ENCODE measurements around the gene SHISAL2A. TPM values are rescaled to one million over a fixed set of nuclear protein-coding genes. Genes with fewer than 3 reads are reported as not detected.
A peak's percentile ranks its signal among the peaks of the same experiment; 100 is the strongest.
"Not testable (repeated sequence)": the region's sequence is repeated elsewhere in the genome, so short reads cannot be mapped to it uniquely, and the experiment has no call there.

SHISAL2A gene
- total RNA-seq, 1 donor from 2014 or later, result not detected

- no peak for DNase-seq (ENCODE audit: low read depth, low spot score)
Measured at GRCh38 chr1:52683367-52683940, 50.5 kb downstream of the SHISAL2A start.

GRCh38 chr1:52684545-52684944 lies 51.6 kb downstream of the SHISAL2A start:
- DNase-seq (ENCODE audit: low read depth, low spot score), result no peak

GRCh38 chr1:52686261-52686751 lies 53.3 kb downstream of the SHISAL2A start:
- DNase-seq (ENCODE audit: low read depth, low spot score), result not testable (repeated sequence)

- DNase-seq (ENCODE audit: low read depth, low spot score), result no peak
Measured at GRCh38 chr1:52686830-52687229, 53.9 kb downstream of the SHISAL2A start.

- no peak for DNase-seq (ENCODE audit: low read depth, low spot score)
Measured at GRCh38 chr1:52691821-52692220, 58.9 kb downstream of the SHISAL2A start.

- DNase-seq (ENCODE audit: low read depth, low spot score), result no peak
Measured at GRCh38 chr1:52692697-52693096, 59.7 kb downstream of the SHISAL2A start.

GRCh38 chr1:52693351-52693750 lies 60.4 kb downstream of the SHISAL2A start:
- not testable (repeated sequence) for DNase-seq (ENCODE audit: low read depth, low spot score)

GRCh38 chr1:52693843-52694242 lies 60.9 kb downstream of the SHISAL2A start:
- DNase-seq (ENCODE audit: low read depth, low spot score), result no peak

- no peak for DNase-seq (ENCODE audit: low read depth, low spot score)
Measured at GRCh38 chr1:52695627-52696026, 62.7 kb downstream of the SHISAL2A start.

GRCh38 chr1:52697795-52698674 lies 65.1 kb downstream of the SHISAL2A start, which contains the start of gene COA7:
Gene COA7, minus strand, starts transcription at chr1:52698347. Its CDS starts 21 bp downstream, at chr1:52698326.
- DNase-seq (ENCODE audit: low read depth, low spot score), result peak; percentile 22

- DNase-seq (ENCODE audit: low read depth, low spot score), result peak; percentile 66
Measured at GRCh38 chr1:52702886-52703787, 70.2 kb downstream of the SHISAL2A start.

GRCh38 chr1:52706136-52706670 lies 73.2 kb downstream of the SHISAL2A start:
- DNase-seq (ENCODE audit: low read depth, low spot score), result no peak

Other genes with a start within 250 kb of the SHISAL2A start
- 8.6 and 12.8 TPM in 2 replicates for gene ORC1, start 228.7 kb upstream of the SHISAL2A start, total RNA-seq
- gene PRPF38A, start 228.6 kb upstream of the SHISAL2A start, total RNA-seq, result 12.7 and 18.2 TPM in 2 replicates
- 16.0 and 18.4 TPM in 2 replicates for gene TUT4, start 80.1 kb upstream of the SHISAL2A start, total RNA-seq
- gene GPX7, start 30.8 kb upstream of the SHISAL2A start, total RNA-seq, result 11.5 and 16.9 TPM in 2 replicates
- 16.5 and 25.2 TPM in 2 replicates for gene COA7, start 65.2 kb downstream of the SHISAL2A start, total RNA-seq
- gene ZYG11B, start 93.3 kb downstream of the SHISAL2A start, total RNA-seq, result 32.3 and 46.5 TPM in 2 replicates
- 0.92 and 1.1 TPM in 2 replicates for gene ZYG11A, start 209.6 kb downstream of the SHISAL2A start, total RNA-seq

All from pulmonary artery endothelial cell (primary cell).